Measurements from ENCODE around the gene NKIRAS1. TPM values are rescaled to one million over a fixed set of nuclear protein-coding genes. Genes with fewer than 3 reads are reported as not detected.

Gene NKIRAS1
- total RNA-seq, 1 donor from 2014 or later: 30.9 TPM

- Histone ChIP-seq H3K4me2 (no peak overlapping the region), H3F3A (ENCODE audit: low read depth) (peaks cover 12% of the 10 kb centered on the region), H3K27me3 (no peaks in the 10 kb centered on the region), H3K9me3 (ENCODE audit: low read depth) (no peaks in the 10 kb centered on the region), H3K79me2 (ENCODE audit: low read depth) (peaks cover 99% of the 10 kb centered on the region), H2AFZ (replicated peaks) (no peak overlapping the region), H3K36me3 (peaks cover 5% of the 10 kb centered on the region), H3K9ac (no peak overlapping the region), H3K27ac (no peak overlapping the region), H4K20me1 (ENCODE audit: low read depth) (peaks cover 32% of the 10 kb centered on the region), H3K4me3 (no peak overlapping the region), H3K4me1 (peaks cover 6% of the 10 kb centered on the region)
- no peak for DNase-seq (ENCODE audit: low spot score)
- Mint-ChIP-seq H3K36me3 (peaks cover 38% of the 10 kb centered on the region), H3K4me3 (no peak overlapping the region), H3K4me1 (no peaks in the 10 kb centered on the region), H3K27ac (no peak overlapping the region), H3K9me3 (peaks cover 28% of the 10 kb centered on the region), H3K27me3 (ENCODE audit: insufficient read depth, low read depth) (no peaks in the 10 kb centered on the region)
- TF ChIP-seq EZH2 (IDR thresholded peaks at IDR 0.05) (no peak), EZH2phosphoT487 (IDR thresholded peaks at IDR 0.05) (no peak)
These were observed 37.3 kb downstream of the NKIRAS1 start for GRCh38 chr3:23879485-23879884.

GRCh38 chr3:23877329-23877980 lies 39.3 kb downstream of the NKIRAS1 start:
- Histone ChIP-seq H3K27me3 (no peaks in the 10 kb centered on the region), H3K36me3 (peaks cover 5% of the 10 kb centered on the region), H3F3A (ENCODE audit: low read depth) (no peaks in the 10 kb centered on the region), H3K4me1 (peaks cover 13% of the 10 kb centered on the region), H3K27ac (no peak overlapping the region), H3K4me2 (no peak overlapping the region), H3K9ac (no peak overlapping the region), H4K20me1 (ENCODE audit: low read depth) (peaks cover 40% of the 10 kb centered on the region), H3K4me3 (no peak overlapping the region), H3K79me2 (ENCODE audit: low read depth) (peaks cover 100% of the 10 kb centered on the region), H3K9me3 (ENCODE audit: low read depth) (no peaks in the 10 kb centered on the region), H2AFZ (replicated peaks) (no peak overlapping the region)
- H3K4me3 Mint-ChIP-seq: no peak overlapping the region
- peaks cover 30% of the 10 kb centered on the region for H3K9me3 Mint-ChIP-seq
- no peak overlapping the region for H3K27ac Mint-ChIP-seq
- H3K36me3 Mint-ChIP-seq: peaks cover 33% of the 10 kb centered on the region
- TF ChIP-seq EZH2 (IDR thresholded peaks at IDR 0.05) (no peak), EZH2phosphoT487 (IDR thresholded peaks at IDR 0.05) (no peak), CTCF (IDR thresholded peaks at IDR 0.05) (no peak)
- H3K27me3 Mint-ChIP-seq (ENCODE audit: insufficient read depth, low read depth): no peaks in the 10 kb centered on the region
- DNase-seq (ENCODE audit: low spot score): no peak
- H3K4me1 Mint-ChIP-seq: peaks cover 6% of the 10 kb centered on the region

GRCh38 chr3:23876923-23877322 lies 39.9 kb downstream of the NKIRAS1 start:
- H4K20me1 ChIP-seq (ENCODE audit: low read depth): peaks cover 40% of the 10 kb centered on the region
- peaks cover 5% of the 10 kb centered on the region for H3K36me3 ChIP-seq
- H3K4me3 ChIP-seq: no peak overlapping the region
- no peak overlapping the region for H3K4me3 Mint-ChIP-seq
- H3K27ac ChIP-seq: no peak overlapping the region
- TF ChIP-seq CTCF (IDR thresholded peaks at IDR 0.05) (no peak), EZH2 (IDR thresholded peaks at IDR 0.05) (no peak), EZH2phosphoT487 (IDR thresholded peaks at IDR 0.05) (no peak)
- H3K36me3 Mint-ChIP-seq: peaks cover 33% of the 10 kb centered on the region
- H3K4me1 ChIP-seq: peaks cover 13% of the 10 kb centered on the region
- H3K9me3 ChIP-seq (ENCODE audit: low read depth): no peaks in the 10 kb centered on the region
- DNase-seq (ENCODE audit: low spot score): no peak
- no peak overlapping the region for H3K4me2 ChIP-seq
- H3K9ac ChIP-seq: no peak overlapping the region
- H3K27me3 Mint-ChIP-seq (ENCODE audit: insufficient read depth, low read depth): no peaks in the 10 kb centered on the region
- H3K27me3 ChIP-seq: no peaks in the 10 kb centered on the region
- peaks cover 100% of the 10 kb centered on the region for H3K79me2 ChIP-seq (ENCODE audit: low read depth)
- H3K9me3 Mint-ChIP-seq: peaks cover 30% of the 10 kb centered on the region
- no peaks in the 10 kb centered on the region for H3F3A ChIP-seq (ENCODE audit: low read depth)
- peaks cover 6% of the 10 kb centered on the region for H3K4me1 Mint-ChIP-seq
- no peak overlapping the region for H3K27ac Mint-ChIP-seq
- H2AFZ ChIP-seq (replicated peaks): no peak overlapping the region

GRCh38 chr3:23875113-23875725 lies 41.6 kb downstream of the NKIRAS1 start:
- H3K79me2 ChIP-seq (ENCODE audit: low read depth): peaks cover 91% of the 10 kb centered on the region
- H3K4me3 ChIP-seq: no peak overlapping the region
- no peak overlapping the region for H3K27ac Mint-ChIP-seq
- no peaks in the 10 kb centered on the region for H3K27me3 ChIP-seq
- H2AFZ ChIP-seq (replicated peaks): no peak overlapping the region
- DNase-seq (ENCODE audit: low spot score): no peak
- H3K9ac ChIP-seq: no peak overlapping the region
- TF ChIP-seq CTCF (IDR thresholded peaks at IDR 0.05) (no peak), EZH2 (IDR thresholded peaks at IDR 0.05) (no peak), EZH2phosphoT487 (IDR thresholded peaks at IDR 0.05) (no peak)
- no peaks in the 10 kb centered on the region for H3K27me3 Mint-ChIP-seq (ENCODE audit: insufficient read depth, low read depth)
- peaks cover 6% of the 10 kb centered on the region for H3K4me1 Mint-ChIP-seq
- H3F3A ChIP-seq (ENCODE audit: low read depth): no peaks in the 10 kb centered on the region
- H3K27ac ChIP-seq: no peak overlapping the region
- H3K4me2 ChIP-seq: no peak overlapping the region
- H3K4me1 ChIP-seq: peaks cover 13% of the 10 kb centered on the region
- peaks cover 21% of the 10 kb centered on the region for H3K36me3 Mint-ChIP-seq
- peaks cover 40% of the 10 kb centered on the region for H4K20me1 ChIP-seq (ENCODE audit: low read depth)
- no peak overlapping the region for H3K4me3 Mint-ChIP-seq
- H3K9me3 Mint-ChIP-seq: peaks cover 30% of the 10 kb centered on the region
- no peaks in the 10 kb centered on the region for H3K9me3 ChIP-seq (ENCODE audit: low read depth)
- no peaks in the 10 kb centered on the region for H3K36me3 ChIP-seq

All from neural progenitor cell (in vitro differentiated cells).